GM21360 (cell line): ENCODE data around the gene STPG1.
"Not testable (repeated sequence)": the region's sequence is repeated elsewhere in the genome, so short reads cannot be mapped to it uniquely, and the experiment has no call there.

Experiments
- ATAC-seq: cut with Tn5 transposase; IDR thresholded peaks from one replicate; pipeline ENCODE4 v1.9.1; 2021; ENCODE audit warnings: mild to moderate bottlenecking, moderate library complexity; ENCODE audit not compliant: unreplicated experiment

The STPG1 gene

GRCh38 chr1:24413350-24414163 lies at the start of gene STPG1:
Gene STPG1 (minus strand): TSS chr1:24413782. CDS start chr1:24401388, 12,394 bp downstream.
- no peak for ATAC-seq

- ATAC-seq = not testable (repeated sequence)
Observed at GRCh38 chr1:24462128-24462527, 48.5 kb upstream of the STPG1 start.

GRCh38 chr1:24459551-24460266 lies 46.1 kb upstream of the STPG1 start:
- no peak for ATAC-seq

GRCh38 chr1:24457866-24458265 lies 44.3 kb upstream of the STPG1 start:
- no peak for ATAC-seq

GRCh38 chr1:24455272-24455671 lies 41.7 kb upstream of the STPG1 start:
- no peak for ATAC-seq

GRCh38 chr1:24454673-24455072 lies 41.1 kb upstream of the STPG1 start:
- ATAC-seq = no peak

- ATAC-seq = no peak
Observed at GRCh38 chr1:24452922-24453485, 39.4 kb upstream of the STPG1 start.

- no peak for ATAC-seq
Observed at GRCh38 chr1:24451746-24452145, 38.2 kb upstream of the STPG1 start.

- ATAC-seq = no peak
Observed at GRCh38 chr1:24450857-24451397, 37.3 kb upstream of the STPG1 start.

- ATAC-seq = no peak
Observed at GRCh38 chr1:24450316-24450715, 36.7 kb upstream of the STPG1 start.

GRCh38 chr1:24446446-24446845 lies 32.9 kb upstream of the STPG1 start:
- ATAC-seq = not testable (repeated sequence)

- ATAC-seq = no peak
Observed at GRCh38 chr1:24443241-24443656, 29.7 kb upstream of the STPG1 start.

GRCh38 chr1:24442764-24443163 lies 29.2 kb upstream of the STPG1 start:
- no peak for ATAC-seq

- no peak for ATAC-seq
Observed at GRCh38 chr1:24441996-24442668, 28.6 kb upstream of the STPG1 start.

GRCh38 chr1:24441480-24441879 lies 27.9 kb upstream of the STPG1 start:
- no peak for ATAC-seq

- ATAC-seq = no peak
Observed at GRCh38 chr1:24440436-24440835, 26.9 kb upstream of the STPG1 start.

GRCh38 chr1:24438423-24438901 lies 24.9 kb upstream of the STPG1 start:
- ATAC-seq = no peak

GRCh38 chr1:24437631-24438396 lies 24.2 kb upstream of the STPG1 start:
- no peak for ATAC-seq

GRCh38 chr1:24435782-24436365 lies 22.3 kb upstream of the STPG1 start:
- no peak for ATAC-seq

- ATAC-seq = no peak
Observed at GRCh38 chr1:24427545-24427862, 13.9 kb upstream of the STPG1 start.
